ENCODE measurements around the gene SNX4.

GRCh38 chr3:125435231-125435630 lies 84.8 kb downstream of the SNX4 start:
- TF ChIP-seq CTCF (IDR thresholded peaks at IDR 0.05): no peak
- TF ChIP-seq EP300 (IDR thresholded peaks at IDR 0.05): no peak
- TF ChIP-seq POLR2A (IDR thresholded peaks at IDR 0.05): no peak

All from sigmoid colon (tissue), 4 donors.